ENCODE measurements around the gene GAREM2. TPM values are rescaled to one million over a fixed set of nuclear protein-coding genes. Genes with fewer than 3 reads are reported as not detected.
A peak's percentile ranks its signal among the peaks of the same experiment; 100 is the strongest.

Gene GAREM2
- total RNA-seq = under 1 TPM in 3 of 4 donors, not detected in 1; 0.35 to 0.94 (median 0.85) TPM

DNA sequence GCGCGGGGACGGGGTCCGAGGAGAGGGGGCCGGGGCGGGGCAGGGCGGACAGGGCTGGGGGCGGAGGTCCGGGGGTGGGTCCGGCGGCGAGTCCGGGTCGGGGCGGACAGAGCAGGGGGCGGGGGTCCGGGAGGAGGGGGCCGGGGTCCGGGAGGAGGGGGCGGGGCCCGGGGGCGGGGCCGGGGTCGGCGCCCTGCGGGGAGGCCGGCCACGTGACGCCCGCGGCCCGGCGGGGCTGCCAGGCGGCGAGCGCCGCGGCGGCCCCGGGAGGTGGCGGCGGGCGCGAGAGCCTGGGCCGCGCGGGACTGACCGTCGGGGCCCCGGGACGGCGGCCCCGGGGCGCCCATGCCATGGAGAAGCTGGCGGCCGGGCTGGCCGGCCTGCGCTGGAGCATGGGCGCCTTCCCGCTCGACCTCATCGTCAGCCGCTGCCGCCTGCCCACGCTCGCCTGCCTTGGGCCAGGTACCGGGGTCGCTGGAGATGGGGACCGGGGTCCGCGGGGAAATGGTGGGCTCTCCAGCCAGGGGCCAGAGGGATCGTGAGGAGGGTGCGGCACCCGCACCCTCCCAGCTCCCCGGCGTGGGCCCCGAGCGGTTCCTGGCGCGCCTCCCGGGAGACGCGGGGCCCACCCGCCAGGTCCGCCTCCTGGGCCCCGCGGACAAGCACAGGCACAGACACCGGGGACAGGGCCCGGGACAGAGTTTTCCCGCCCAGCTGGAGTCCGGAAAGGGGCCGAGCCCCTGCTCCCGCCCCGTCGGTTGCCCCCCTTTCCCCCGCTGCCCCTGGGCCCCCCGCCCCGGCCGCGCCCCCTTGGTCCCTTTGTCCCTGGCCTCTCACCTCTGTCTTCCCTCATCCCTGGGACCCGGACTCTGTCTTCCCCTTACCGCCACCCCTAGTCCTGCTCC, at the start of gene GAREM2:
Gene GAREM2 (plus strand): TSS at position 218 of the 905 bp plus-strand sequence. CDS start 133 bp downstream, at position 351.
- TF ChIP-seq CTCF (IDR thresholded peaks at IDR 0.05) (no peak), POLR2A (IDR thresholded peaks at IDR 0.05) (no peak)
- H3K4me3 ChIP-seq = peak within 1 kb of the TSS; percentile 10 to 54 (median 52)

DNA sequence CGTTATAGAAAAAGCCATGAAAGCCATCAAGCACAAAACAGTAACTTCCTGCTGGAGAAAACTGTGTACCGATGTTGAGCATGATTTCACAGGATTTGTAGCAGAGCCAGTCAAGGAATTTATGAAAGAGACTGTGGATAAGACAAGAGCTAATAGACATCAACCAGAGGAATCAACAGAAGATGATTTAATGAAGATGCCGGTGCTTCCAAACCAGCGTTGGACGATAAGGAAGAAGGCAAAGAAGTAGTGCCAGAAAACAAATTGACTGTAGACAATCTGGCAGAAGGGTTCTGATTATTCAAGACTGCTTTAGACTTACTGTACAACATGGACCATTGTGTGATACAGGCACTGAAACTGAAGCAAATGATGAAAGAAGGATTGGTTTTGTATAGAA, 49.5 kb upstream of the GAREM2 start:
- Histone ChIP-seq H3K36me3 (peaks cover 0 to 11% (median 0%) of the 10 kb centered on the region in 3 donors), H3K27ac (no peak overlapping the region), H3K4me3 (no peak overlapping the region), H3K27me3 (no peaks in the 10 kb centered on the region), H3K9me3 (no peaks in the 10 kb centered on the region), H3K4me1 (no peaks in the 10 kb centered on the region)
- no peak for DNase-seq
- no peak for TF ChIP-seq CTCF (IDR thresholded peaks at IDR 0.05)
- no peak for TF ChIP-seq POLR2A (IDR thresholded peaks at IDR 0.05)

More for the DNA sequence above, at the start of gene GAREM2:
- DNase-seq = peak in 1 of 3 donors; percentile 32
- Histone ChIP-seq H3K9me3 (no peaks in the 10 kb centered on the region), H3K36me3 (no peaks in the 10 kb centered on the region), H3K4me1 (peaks cover 0 to 12% (median 9%) of the 10 kb centered on the region in 4 donors), H3K27me3 (peaks cover 0 to 16% of the 10 kb centered on the region in 2 donors), H3K27ac (no peak within 1 kb of the TSS)

- Histone ChIP-seq H3K27me3 (no peaks in the 10 kb centered on the region), H3K9me3 (no peaks in the 10 kb centered on the region), H3K27ac (no peak overlapping the region), H3K4me1 (no peaks in the 10 kb centered on the region), H3K4me3 (no peak overlapping the region), H3K36me3 (peaks cover 0 to 23% (median 0%) of the 10 kb centered on the region in 3 donors)
- no peak for DNase-seq
- TF ChIP-seq POLR2A (IDR thresholded peaks at IDR 0.05) (no peak), CTCF (IDR thresholded peaks at IDR 0.05) (no peak)
These were observed 46.8 kb upstream of the GAREM2 start for GRCh38 chr2:26126074-26126473.

GRCh38 chr2:26128176-26128575, 44.7 kb upstream of the GAREM2 start:
- H3K27ac ChIP-seq = no peak overlapping the region

DNA sequence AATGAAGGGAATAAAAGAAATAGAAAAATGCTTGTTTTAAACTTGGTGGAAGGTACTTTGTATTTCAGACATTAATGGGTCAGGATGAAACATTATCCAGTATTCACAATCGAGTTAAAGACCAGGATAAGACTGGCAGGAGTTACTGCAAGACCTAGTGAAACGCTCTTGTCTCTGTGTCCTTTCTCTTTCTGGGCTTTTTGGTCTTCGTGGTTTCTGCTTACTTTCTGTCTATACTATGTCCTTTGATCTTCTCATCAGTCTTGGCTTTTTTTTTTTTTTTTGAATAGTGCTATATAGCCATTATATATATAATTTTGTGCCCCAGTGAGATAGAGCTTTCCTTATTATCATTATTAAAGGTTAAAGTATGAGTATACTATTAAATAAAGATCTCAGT, 42.1 kb upstream of the GAREM2 start:
- Histone ChIP-seq H3K4me3 (no peak overlapping the region), H3K27me3 (no peaks in the 10 kb centered on the region), H3K36me3 (peaks cover 0 to 26% (median 0%) of the 10 kb centered on the region in 3 donors), H3K4me1 (no peaks in the 10 kb centered on the region), H3K9me3 (no peaks in the 10 kb centered on the region), H3K27ac (no peak overlapping the region)
- TF ChIP-seq POLR2A (IDR thresholded peaks at IDR 0.05) = no peak
- no peak for TF ChIP-seq CTCF (IDR thresholded peaks at IDR 0.05)
- DNase-seq = no peak

More at GRCh38 chr2:26128176-26128575, 44.7 kb upstream of the GAREM2 start:
- H3K27me3 ChIP-seq = no peaks in the 10 kb centered on the region
- no peak overlapping the region for H3K4me3 ChIP-seq
- H3K9me3 ChIP-seq = no peaks in the 10 kb centered on the region
- no peak for DNase-seq
- TF ChIP-seq CTCF (IDR thresholded peaks at IDR 0.05) = no peak
- no peak for TF ChIP-seq POLR2A (IDR thresholded peaks at IDR 0.05)
- no peaks in the 10 kb centered on the region for H3K4me1 ChIP-seq
- H3K36me3 ChIP-seq = peaks cover 0 to 26% (median 0%) of the 10 kb centered on the region in 3 donors
